Bronchial epithelial cell (primary cell): ENCODE results near the gene PSMA6. TPM values are rescaled to one million over a fixed set of nuclear protein-coding genes. Genes with fewer than 3 reads are reported as not detected.

Experiments used
- DNase-seq: peaks from one replicate; pipeline ENCODE4 v3.0.0-alpha.2; 2010; ENCODE audit warnings: low read depth
- FAIRE-seq: peaks from 2 replicates; lab custom pipeline; 2011; peaks lifted over from hg19 to GRCh38; lab: Jason Lieb, UNC
- H3K27me3 ChIP-seq: 2 replicates; pipeline ENCODE4 v1.5.1; 2011; ENCODE audit warnings: low read length; ENCODE audit not compliant: control insufficient read depth, insufficient read depth
- H3K36me3 ChIP-seq: 2 replicates; pipeline ENCODE4 v1.5.1; 2011; ENCODE audit warnings: low read length; ENCODE audit not compliant: control insufficient read depth, insufficient read depth
- H3K4me3 ChIP-seq: 2 replicates; pipeline ENCODE4 v1.5.1; 2011; ENCODE audit warnings: mild to moderate bottlenecking, low read depth, low read length, control low read depth
- CTCF ChIP-seq: IDR thresholded peaks from 2 replicates; pipeline ENCODE4 v1.5.1; 2011; ENCODE audit warnings: mild to moderate bottlenecking, moderate library complexity, low read length, control low read depth, inconsistent platforms; ENCODE audit not compliant: insufficient read depth, severe bottlenecking
- total RNA-seq: library from RNA; depleted of rRNA; stranded (reverse); fragments of >200 nt; gene quantifications from 2 replicates; pipeline ENCODE4 v1.2.1, GENCODE V29; 2014

Gene PSMA6
- total RNA-seq, 1 donor from 2014 or later: 222 TPM

- H3K4me3 ChIP-seq: no peak overlapping the region
- no peak for TF ChIP-seq CTCF
- no peaks in the 10 kb centered on the region for H3K27me3 ChIP-seq
- peak; percentile 26 for DNase-seq
- no peaks in the 10 kb centered on the region for H3K36me3 ChIP-seq
- no peak for FAIRE-seq
Observed at GRCh38 chr14:35366056-35366451, 73.9 kb downstream of the PSMA6 start.

DNA sequence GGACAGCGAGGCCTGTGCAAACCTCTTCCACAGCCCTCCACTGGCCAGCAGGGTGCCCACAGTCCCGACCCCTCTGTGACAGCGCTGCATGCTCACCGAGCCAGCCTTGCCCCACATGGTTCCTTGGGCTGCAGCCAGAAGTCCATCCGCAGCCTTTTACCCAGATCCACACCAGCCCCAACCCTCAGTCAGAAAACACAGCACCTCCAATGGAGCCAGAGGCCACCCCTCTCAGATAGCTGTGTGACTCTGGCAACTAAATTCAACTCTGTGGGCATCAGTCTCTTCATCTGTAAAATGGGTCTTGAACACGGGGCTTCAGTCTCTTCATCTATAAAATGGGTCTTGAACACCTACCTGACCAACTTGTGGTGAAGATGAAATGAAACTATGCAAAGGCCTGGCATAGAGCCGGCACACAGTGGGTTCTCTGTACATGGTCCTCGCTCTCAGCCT is 74.4 kb downstream of the PSMA6 start:
- no peaks in the 10 kb centered on the region for H3K27me3 ChIP-seq
- DNase-seq (no peak), FAIRE-seq (no peak)
- no peak for TF ChIP-seq CTCF
- H3K36me3 ChIP-seq: no peaks in the 10 kb centered on the region
- H3K4me3 ChIP-seq: no peak overlapping the region

DNA sequence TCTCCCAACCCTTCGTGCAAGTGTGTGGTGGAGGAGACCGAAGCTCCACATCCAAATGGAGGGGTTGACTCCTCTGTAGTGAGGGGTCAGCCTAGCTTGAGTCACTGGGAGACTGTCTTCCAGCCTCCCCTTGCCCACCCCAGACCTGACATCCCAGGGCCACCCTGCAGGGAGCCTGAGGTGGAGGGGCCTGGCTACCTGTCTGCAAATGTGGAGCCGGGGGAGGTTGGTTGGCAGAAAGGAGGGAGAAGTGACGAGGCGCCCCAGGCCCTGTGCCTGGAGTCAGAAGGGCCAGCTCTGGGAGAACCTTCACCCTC is 74.8 kb downstream of the PSMA6 start:
- DNase-seq (no peak), FAIRE-seq (no peak)
- no peaks in the 10 kb centered on the region for H3K36me3 ChIP-seq
- no peak overlapping the region for H3K4me3 ChIP-seq
- no peak for TF ChIP-seq CTCF
- no peaks in the 10 kb centered on the region for H3K27me3 ChIP-seq

Other genes with a start within 250 kb of the PSMA6 start
- 42.9 and 49.8 TPM in 2 replicates for gene FAM177A1, start 246.1 kb upstream of the PSMA6 start, total RNA-seq
- gene PPP2R3C, start 170.4 kb upstream of the PSMA6 start, total RNA-seq: 12.2 and 15.0 TPM in 2 replicates
- 21.6 and 24.5 TPM in 2 replicates for gene PRORP, start 169.8 kb upstream of the PSMA6 start, total RNA-seq
- 60.6 and 73.7 TPM in 2 replicates for gene NFKBIA, start 112.4 kb downstream of the PSMA6 start, total RNA-seq
- not detected in 2 replicates for gene INSM2, start 241.8 kb downstream of the PSMA6 start, total RNA-seq